Endothelial cell of umbilical vein (primary cell): ENCODE results near the gene ZSWIM6. TPM values are rescaled to one million over a fixed set of nuclear protein-coding genes. Genes with fewer than 3 reads are reported as not detected.

ENCODE experiments used
- BruUV-seq: library from RNA; stranded (reverse); fragments of 400-500 nt; replicated peaks from 2 replicates; lab custom pipeline; 2021; lab: Mats Ljungman, UMichigan
- CTCF ChIA-PET: fragments of 300-600, 350-600 bp; sonication (Branson Sonifier 250); formaldehyde crosslinking; loops from one replicate; lab custom pipeline; 2021; ENCODE audit warnings: antibody characterized with exemption, inconsistent platforms; lab: Charles Lee
- POLR2A ChIA-PET: fragments of 300-600, 350-600 bp; sonication (Branson Sonifier 250); formaldehyde crosslinking; loops from one replicate; lab custom pipeline; 2021; ENCODE audit warnings: antibody characterized with exemption, inconsistent platforms; lab: Charles Lee
- DNase-seq: peaks from one replicate; pipeline ENCODE4 v3.0.0-alpha.2; 2011; ENCODE audit warnings: low read depth, low spot score
- FAIRE-seq: peaks from 2 replicates; lab custom pipeline; 2011; peaks lifted over from hg19 to GRCh38; lab: Jason Lieb, UNC
- H2AFZ ChIP-seq: 2 replicates; pipeline ENCODE4 v1.6.0; 2012; ENCODE audit warnings: low read depth, low read length, control low read depth, inconsistent platforms
- H3K27ac ChIP-seq: 2 replicates; pipeline ENCODE4 v1.5.1; 2011; ENCODE audit warnings: low read depth, mild to moderate bottlenecking, control low read depth, low read length, moderate library complexity; ENCODE audit not compliant: insufficient read depth
- H3K27me3 ChIP-seq, 2 experiments: 2 replicates each; pipeline versions ENCODE4 v1.6.0 to v1.6.1; 2011; ENCODE audit warnings: low read length in 2 of 2, mixed read lengths in 1 of 2; ENCODE audit not compliant: control insufficient read depth in 2 of 2, insufficient read depth in 2 of 2
- H3K36me3 ChIP-seq, 2 experiments: 2 replicates in 1 of 2; 3 replicates in 1 of 2; pipeline ENCODE4 v1.5.1; 2011; ENCODE audit warnings: low read length in 2 of 2, mild to moderate bottlenecking in 1 of 2, moderate library complexity in 1 of 2; ENCODE audit not compliant: control insufficient read depth in 2 of 2, insufficient read depth in 2 of 2; ENCODE audit errors: extremely low read depth in 1 of 2
- H3K4me1 ChIP-seq: 3 replicates; pipeline ENCODE4 v1.5.1; 2011; ENCODE audit warnings: mild to moderate bottlenecking, low read length; ENCODE audit not compliant: control insufficient read depth, insufficient read depth; ENCODE audit errors: extremely low read depth
- H3K4me2 ChIP-seq: 2 replicates; pipeline ENCODE4 v1.6.1; 2011; ENCODE audit warnings: low read length, control low read depth, mixed read lengths; ENCODE audit not compliant: insufficient read depth
- H3K4me3 ChIP-seq, 3 experiments: fragments of 200-600 bp in 1 of 3; sonication (generic), shearing (Covaris generic) in 1 of 3; replicated peaks in 1 of 3; 2 replicates each; pipeline ENCODE4 v1.5.1; 2011 to 2016; ENCODE audit warnings: control low read depth in 3 of 3, low read length in 3 of 3, mild to moderate bottlenecking in 2 of 3, inconsistent platforms in 1 of 3, low read depth in 1 of 3, moderate library complexity in 1 of 3; ENCODE audit not compliant: insufficient read depth in 1 of 3
- H3K79me2 ChIP-seq: 2 replicates; pipeline ENCODE4 v1.6.0; 2012; ENCODE audit warnings: low read length, inconsistent platforms; ENCODE audit not compliant: control insufficient read depth, insufficient read depth
- H3K9ac ChIP-seq: replicated peaks from 2 replicates; pipeline ENCODE3; 2011; ENCODE audit warnings: low read length, control low read depth; ENCODE audit not compliant: insufficient read depth; ENCODE audit errors: extremely low read depth
- H3K9me1 ChIP-seq: replicated peaks from 3 replicates; pipeline ENCODE4 v1.6.0; 2011; ENCODE audit warnings: mild to moderate bottlenecking, low read length; ENCODE audit not compliant: control insufficient read depth, insufficient read depth; ENCODE audit errors: extremely low read depth
- H3K9me3 ChIP-seq: replicated peaks from 2 replicates; pipeline ENCODE4 v1.5.1; 2012; ENCODE audit warnings: low read length, inconsistent platforms; ENCODE audit not compliant: control insufficient read depth, insufficient read depth
- H4K20me1 ChIP-seq: replicated peaks from 2 replicates; pipeline ENCODE3; 2011; ENCODE audit warnings: mild to moderate bottlenecking, low read length; ENCODE audit not compliant: control insufficient read depth, insufficient read depth; ENCODE audit errors: extremely low read depth
- EZH2 ChIP-seq: IDR thresholded peaks from 2 replicates; pipeline ENCODE4 v1.6.1; 2012; ENCODE audit warnings: borderline replicate concordance, low read depth, mild to moderate bottlenecking, moderate library complexity, low read length, inconsistent platforms; ENCODE audit not compliant: severe bottlenecking
- FOS ChIP-seq: IDR thresholded peaks from 2 replicates; pipeline ENCODE4 v1.6.1; 2011; ENCODE audit warnings: mild to moderate bottlenecking, low read length, moderate library complexity, borderline replicate concordance; ENCODE audit not compliant: insufficient read depth
- GATA2 ChIP-seq: IDR thresholded peaks from 2 replicates; pipeline ENCODE4 v1.7.0; 2011; ENCODE audit warnings: low read depth, mild to moderate bottlenecking, moderate library complexity, mixed read lengths, low read length; ENCODE audit not compliant: insufficient read length, insufficient read depth
- JUN ChIP-seq: IDR thresholded peaks from 2 replicates; pipeline ENCODE4 v1.6.1; 2011; ENCODE audit warnings: borderline replicate concordance, low read depth; ENCODE audit not compliant: insufficient read length, insufficient read depth
- MYC ChIP-seq: IDR thresholded peaks from one replicate; pipeline ENCODE4 v1.6.1; 2011; ENCODE audit warnings: mild to moderate bottlenecking, low read depth, low read length
- POLR2A ChIP-seq: IDR thresholded peaks from 2 replicates; pipeline ENCODE4 v1.6.1; 2012; ENCODE audit warnings: low read depth, mild to moderate bottlenecking, control low read depth, low read length
- POLR2AphosphoS5 ChIP-seq: IDR thresholded peaks from 2 replicates; pipeline ENCODE4 v1.6.1; 2012; ENCODE audit warnings: low read depth, mild to moderate bottlenecking, control low read depth, low read length, moderate library complexity; ENCODE audit not compliant: insufficient read depth
- dilution Hi-C: fragments of 300-500 bp; cut with MboI; formaldehyde crosslinking; loops from one replicate; pipeline ENCODE4 v1.15.0; 2019; ENCODE audit warnings: low sequenced_read_pairs; ENCODE audit not compliant: extremely low pct_ligation_motif_present
- intact Hi-C: fragments of 100-400 bp; cut with micrococcal nuclease; formaldehyde crosslinking; loops from one replicate; pipeline ENCODE4 v1.10.0; 2022
- polyA plus RNA-seq, 4 experiments: library from polyadenylated mRNA; depleted of rRNA in 3 of 4; stranded (reverse) in 3 of 4; unstranded in 1 of 4; fragments of >200 nt; gene quantifications; 2 replicates each; pipeline versions ENCODE4 v1.2.1 to v1.2.3, GENCODE V29; 2011 to 2012; ENCODE audit warnings: missing spikeins in 1 of 4
- total RNA-seq: library from RNA; stranded (reverse); gene quantifications from 2 replicates; pipeline ENCODE4 v1.2.3, GENCODE V29; 2021
- TF ChIP-seq, protein P1 (sequence below): IDR thresholded peaks from 2 replicates; pipeline ENCODE4 v1.6.1; 2011; ENCODE audit not compliant: insufficient read depth, insufficient read length
- TF ChIP-seq, protein P2 (sequence below), 2 donors: IDR thresholded peaks; 1 replicate in 1 of 2; 2 replicates in 1 of 2; pipeline ENCODE4 v1.5.1; 2011; ENCODE audit warnings: low read length in 2 of 2, mild to moderate bottlenecking in 2 of 2, moderate library complexity in 2 of 2, control low read depth in 1 of 2, inconsistent platforms in 1 of 2, low read depth in 1 of 2; ENCODE audit not compliant: insufficient read depth in 1 of 2; ENCODE audit errors: extremely low read depth in 1 of 2

ZSWIM6 gene
- total and polyA plus RNA-seq, 2 donors (not counting 3 experiments of a cell fraction or from before 2014, with no cell fraction given): 14.9 to 25.3 TPM

DNA sequence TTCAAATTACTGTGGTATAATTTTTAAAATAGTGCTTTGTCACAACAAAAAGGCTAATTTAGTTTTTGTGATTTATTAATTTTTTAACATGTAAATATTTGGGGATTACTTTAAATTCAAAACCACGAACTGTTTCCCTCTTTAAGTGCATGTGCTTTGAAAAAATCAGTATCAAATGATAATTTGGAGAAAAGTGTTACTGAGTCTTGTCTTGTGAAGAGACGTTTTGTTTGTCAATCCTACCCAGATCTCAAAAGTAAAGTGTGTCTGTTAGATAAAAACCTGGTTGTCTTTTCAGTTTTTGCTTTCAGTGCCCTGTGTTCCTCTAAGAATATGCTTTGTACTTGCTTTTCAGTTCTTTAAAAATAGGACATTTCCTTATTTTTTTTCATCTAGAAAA is 7.7 kb downstream of the ZSWIM6 start:
- BruUV-seq: no TSS peak
- no peak for DNase-seq
- CTCF ChIA-PET: no interaction called here
- no peaks in the 10 kb centered on the region for H3K9me1 ChIP-seq
- no peak for TF ChIP-seq GATA2
- TF ChIP-seq, protein P1, sequence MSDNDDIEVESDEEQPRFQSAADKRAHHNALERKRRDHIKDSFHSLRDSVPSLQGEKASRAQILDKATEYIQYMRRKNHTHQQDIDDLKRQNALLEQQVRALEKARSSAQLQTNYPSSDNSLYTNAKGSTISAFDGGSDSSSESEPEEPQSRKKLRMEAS: no peak
- no peak for TF ChIP-seq JUN
- TF ChIP-seq, protein P2, sequence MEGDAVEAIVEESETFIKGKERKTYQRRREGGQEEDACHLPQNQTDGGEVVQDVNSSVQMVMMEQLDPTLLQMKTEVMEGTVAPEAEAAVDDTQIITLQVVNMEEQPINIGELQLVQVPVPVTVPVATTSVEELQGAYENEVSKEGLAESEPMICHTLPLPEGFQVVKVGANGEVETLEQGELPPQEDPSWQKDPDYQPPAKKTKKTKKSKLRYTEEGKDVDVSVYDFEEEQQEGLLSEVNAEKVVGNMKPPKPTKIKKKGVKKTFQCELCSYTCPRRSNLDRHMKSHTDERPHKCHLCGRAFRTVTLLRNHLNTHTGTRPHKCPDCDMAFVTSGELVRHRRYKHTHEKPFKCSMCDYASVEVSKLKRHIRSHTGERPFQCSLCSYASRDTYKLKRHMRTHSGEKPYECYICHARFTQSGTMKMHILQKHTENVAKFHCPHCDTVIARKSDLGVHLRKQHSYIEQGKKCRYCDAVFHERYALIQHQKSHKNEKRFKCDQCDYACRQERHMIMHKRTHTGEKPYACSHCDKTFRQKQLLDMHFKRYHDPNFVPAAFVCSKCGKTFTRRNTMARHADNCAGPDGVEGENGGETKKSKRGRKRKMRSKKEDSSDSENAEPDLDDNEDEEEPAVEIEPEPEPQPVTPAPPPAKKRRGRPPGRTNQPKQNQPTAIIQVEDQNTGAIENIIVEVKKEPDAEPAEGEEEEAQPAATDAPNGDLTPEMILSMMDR (IDR thresholded peaks at IDR 0.05; ENCODE audit: extremely low read depth in 1 of 2, insufficient read depth in 1 of 2, low read depth in 1 of 2, low read length in 2 of 2): no peak
- TF ChIP-seq FOS: no peak
- no peak for TF ChIP-seq MYC
- no peak for TF ChIP-seq EZH2
- TF ChIP-seq POLR2A: no peak
- no peak for TF ChIP-seq POLR2AphosphoS5
- no peak overlapping the region for H3K4me2 ChIP-seq
- no peak overlapping the region for H2AFZ ChIP-seq
- no peak overlapping the region for H3K27ac ChIP-seq
- peaks cover 100% of the 10 kb centered on the region for H3K79me2 ChIP-seq
- FAIRE-seq: no peak
- H3K9me3 ChIP-seq: no peaks in the 10 kb centered on the region
- H3K36me3 ChIP-seq: no peaks in the 10 kb centered on the region
- no peak overlapping the region for H3K9ac ChIP-seq
- intact Hi-C loops: loop anchor here (10.0 kb wide), 2 partner anchors 195 to 645 kb away; no protein-coding TSS in a partner anchor
- H3K4me1 ChIP-seq: peaks cover 30% of the 10 kb centered on the region
- dilution Hi-C loops: no loop called here
- no peaks in the 10 kb centered on the region for H3K27me3 ChIP-seq
- no peak overlapping the region for H3K4me3 ChIP-seq
- POLR2A ChIA-PET: no interaction called here
- H4K20me1 ChIP-seq: peaks cover 20% of the 10 kb centered on the region
